ENCODE data around the gene SCAI.

The SCAI gene

GRCh38 chr9:125099816-125100215 is 43.5 kb downstream of the SCAI start:
- Histone ChIP-seq H2BK12ac (ENCODE audit: low read length) (no peak overlapping the region), H4K91ac (ENCODE audit: low read depth, low read length) (no peak overlapping the region), H3K9ac (ENCODE audit: low read length) (no peak overlapping the region), H2BK5ac (ENCODE audit: low read depth, low read length, poor library complexity) (no peak overlapping the region), H3K79me2 (ENCODE audit: control insufficient read depth, insufficient read depth, low read length, poor library complexity) (no peaks in the 10 kb centered on the region), H3K4ac (ENCODE audit: low read depth, low read length) (no peak overlapping the region), H3K18ac (ENCODE audit: low read length) (no peak overlapping the region), H3K14ac (ENCODE audit: low read length) (no peak overlapping the region), H3K27me3 (ENCODE audit: insufficient read depth, low read length) (no peaks in the 10 kb centered on the region), H3K4me3 (ENCODE audit: low read depth, low read length) (no peak overlapping the region), H2AFZ (ENCODE audit: insufficient read depth, low read length, poor library complexity) (no peak overlapping the region), H2AK5ac (ENCODE audit: low read length) (no peak overlapping the region), H3K23ac (ENCODE audit: low read length) (no peak overlapping the region), H3K4me1 (ENCODE audit: control insufficient read depth in 1 of 2, insufficient read depth in 2 of 2, low read length in 2 of 2) (no peaks in the 10 kb centered on the region), H4K8ac (ENCODE audit: low read depth, low read length) (no peak overlapping the region), H3K27ac (ENCODE audit: low read depth, low read length) (no peak overlapping the region), H3K4me2 (ENCODE audit: low read length) (no peak overlapping the region), H2BK120ac (ENCODE audit: insufficient read depth, low read length, poor library complexity) (no peak overlapping the region), H3K36me3 (ENCODE audit: control insufficient read depth in 1 of 2, insufficient read depth in 2 of 2, low read length in 2 of 2) (no peaks in the 10 kb centered on the region), H3K9me3 (ENCODE audit: insufficient read depth, low read depth, low read length) (no peaks in the 10 kb centered on the region), H3K79me1 (ENCODE audit: low read length) (no peaks in the 10 kb centered on the region), H4K12ac (ENCODE audit: low read depth, low read length) (no peak overlapping the region)
- DNase-seq, result no peak
- no CpG with 5 or more reads among the region's 3 CpGs for WGBS (ENCODE audit: extremely low coverage, insufficient coverage, insufficient read length)

DNA sequence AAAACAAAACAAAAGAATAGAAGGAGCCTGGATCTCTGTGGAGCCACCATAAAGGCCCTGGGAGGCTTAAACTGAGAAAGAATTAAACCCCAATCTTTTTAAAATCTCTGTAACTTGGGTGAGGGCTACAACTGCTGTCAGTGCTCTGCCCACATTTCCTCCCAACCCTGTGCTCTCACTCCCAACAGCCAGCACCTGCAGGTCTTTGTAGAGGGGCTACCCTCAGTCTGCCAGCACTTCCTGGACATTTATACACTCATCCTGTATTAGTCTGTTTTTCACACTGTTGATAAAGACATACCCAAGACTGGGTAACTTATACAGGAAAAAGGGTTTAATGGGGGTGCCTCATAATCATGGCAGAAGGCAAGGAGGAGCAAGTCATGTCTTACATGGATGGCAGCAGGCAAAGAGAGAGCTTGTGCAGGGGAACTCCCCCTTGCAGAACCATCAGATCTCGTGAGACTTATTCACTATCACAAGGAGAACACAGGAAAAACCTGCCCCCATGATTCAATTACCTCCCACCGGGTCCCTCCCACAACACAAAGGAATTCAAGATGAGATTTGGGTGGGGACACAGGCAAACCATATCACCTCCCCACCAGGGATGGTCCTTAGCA is 47.4 kb downstream of the SCAI start:
- no peak overlapping the region for H3K4me2 ChIP-seq (ENCODE audit: low read length)
- no peak overlapping the region for H4K12ac ChIP-seq (ENCODE audit: low read depth, low read length)
- H3K4ac ChIP-seq (ENCODE audit: low read depth, low read length), result no peak overlapping the region
- no peak overlapping the region for H2BK120ac ChIP-seq (ENCODE audit: insufficient read depth, low read length, poor library complexity)
- no peaks in the 10 kb centered on the region for H3K27me3 ChIP-seq (ENCODE audit: insufficient read depth, low read length)
- H2BK12ac ChIP-seq (ENCODE audit: low read length), result no peak overlapping the region
- H3K23ac ChIP-seq (ENCODE audit: low read length), result no peak overlapping the region
- DNase-seq, result no peak
- H3K14ac ChIP-seq (ENCODE audit: low read length), result no peak overlapping the region
- H3K79me2 ChIP-seq (ENCODE audit: control insufficient read depth, insufficient read depth, low read length, poor library complexity), result no peaks in the 10 kb centered on the region
- H2BK5ac ChIP-seq (ENCODE audit: low read depth, low read length, poor library complexity), result no peak overlapping the region
- no peak overlapping the region for H3K9ac ChIP-seq (ENCODE audit: low read length)
- H3K4me1 ChIP-seq (ENCODE audit: control insufficient read depth in 1 of 2, insufficient read depth in 2 of 2, low read length in 2 of 2), result no peaks in the 10 kb centered on the region
- H3K79me1 ChIP-seq (ENCODE audit: low read length), result no peaks in the 10 kb centered on the region
- H2AFZ ChIP-seq (ENCODE audit: insufficient read depth, low read length, poor library complexity), result no peak overlapping the region
- no peaks in the 10 kb centered on the region for H3K36me3 ChIP-seq (ENCODE audit: control insufficient read depth in 1 of 2, insufficient read depth in 2 of 2, low read length in 2 of 2)
- H3K27ac ChIP-seq (ENCODE audit: low read depth, low read length), result no peak overlapping the region
- no peaks in the 10 kb centered on the region for H3K9me3 ChIP-seq (ENCODE audit: insufficient read depth, low read depth, low read length)
- H2AK5ac ChIP-seq (ENCODE audit: low read length), result no peak overlapping the region
- no peak overlapping the region for H4K8ac ChIP-seq (ENCODE audit: low read depth, low read length)
- H3K18ac ChIP-seq (ENCODE audit: low read length), result no peak overlapping the region
- WGBS (ENCODE audit: extremely low coverage, insufficient coverage, insufficient read length), result no CpG with 5 or more reads among the region's 2 CpGs
- H3K4me3 ChIP-seq (ENCODE audit: low read depth, low read length), result no peak overlapping the region
- no peak overlapping the region for H4K91ac ChIP-seq (ENCODE audit: low read depth, low read length)

- Histone ChIP-seq H2BK5ac (ENCODE audit: low read depth, low read length, poor library complexity) (no peak overlapping the region), H3K18ac (ENCODE audit: low read length) (no peak overlapping the region), H2AFZ (ENCODE audit: insufficient read depth, low read length, poor library complexity) (no peak overlapping the region), H4K91ac (ENCODE audit: low read depth, low read length) (no peak overlapping the region), H3K4me2 (ENCODE audit: low read length) (no peak overlapping the region), H4K12ac (ENCODE audit: low read depth, low read length) (no peak overlapping the region), H2BK12ac (ENCODE audit: low read length) (no peak overlapping the region), H3K9me3 (ENCODE audit: insufficient read depth, low read depth, low read length) (no peaks in the 10 kb centered on the region), H3K79me1 (ENCODE audit: low read length) (no peaks in the 10 kb centered on the region), H3K79me2 (ENCODE audit: control insufficient read depth, insufficient read depth, low read length, poor library complexity) (no peaks in the 10 kb centered on the region), H2AK5ac (ENCODE audit: low read length) (no peak overlapping the region), H3K4me3 (ENCODE audit: low read depth, low read length) (no peak overlapping the region), H2BK120ac (ENCODE audit: insufficient read depth, low read length, poor library complexity) (no peak overlapping the region), H3K4ac (ENCODE audit: low read depth, low read length) (no peak overlapping the region), H4K8ac (ENCODE audit: low read depth, low read length) (no peak overlapping the region), H3K23ac (ENCODE audit: low read length) (no peak overlapping the region), H3K27ac (ENCODE audit: low read depth, low read length) (no peak overlapping the region), H3K4me1 (ENCODE audit: control insufficient read depth in 1 of 2, insufficient read depth in 2 of 2, low read length in 2 of 2) (no peaks in the 10 kb centered on the region), H3K36me3 (ENCODE audit: control insufficient read depth in 1 of 2, insufficient read depth in 2 of 2, low read length in 2 of 2) (no peaks in the 10 kb centered on the region), H3K27me3 (ENCODE audit: insufficient read depth, low read length) (no peaks in the 10 kb centered on the region), H3K9ac (ENCODE audit: low read length) (no peak overlapping the region), H3K14ac (ENCODE audit: low read length) (no peak overlapping the region)
- WGBS (ENCODE audit: extremely low coverage, insufficient coverage, insufficient read length), result no CpG with 5 or more reads among the region's 3 CpGs
- DNase-seq, result no peak
These were observed 52.2 kb downstream of the SCAI start for GRCh38 chr9:125091121-125091520.

DNA sequence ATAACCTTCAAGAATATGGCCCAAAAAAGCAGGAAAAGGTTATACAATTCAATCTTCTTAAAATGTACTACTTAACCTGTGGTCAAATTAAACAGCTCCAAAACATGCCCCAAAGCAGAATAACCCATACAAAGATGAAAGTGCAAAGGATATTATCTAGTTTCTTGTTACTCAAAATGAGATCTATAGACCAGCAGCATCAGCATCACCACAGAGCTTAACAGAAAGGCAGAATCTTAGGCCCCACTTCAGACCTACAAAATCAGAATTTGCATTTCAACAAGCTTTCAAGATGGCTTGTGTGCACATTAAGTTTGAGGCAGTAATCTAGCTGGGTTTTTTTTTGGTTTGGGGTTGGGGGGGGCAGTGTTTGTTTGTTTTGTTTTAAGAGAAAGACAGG is 54.0 kb downstream of the SCAI start:
- H3K14ac ChIP-seq (ENCODE audit: low read length), result no peak overlapping the region
- H3K27me3 ChIP-seq (ENCODE audit: insufficient read depth, low read length), result no peaks in the 10 kb centered on the region
- no peaks in the 10 kb centered on the region for H3K36me3 ChIP-seq (ENCODE audit: control insufficient read depth in 1 of 2, insufficient read depth in 2 of 2, low read length in 2 of 2)
- H2AFZ ChIP-seq (ENCODE audit: insufficient read depth, low read length, poor library complexity), result no peak overlapping the region
- H2BK120ac ChIP-seq (ENCODE audit: insufficient read depth, low read length, poor library complexity), result no peak overlapping the region
- no peak overlapping the region for H3K18ac ChIP-seq (ENCODE audit: low read length)
- H2AK5ac ChIP-seq (ENCODE audit: low read length), result no peak overlapping the region
- no peak overlapping the region for H3K27ac ChIP-seq (ENCODE audit: low read depth, low read length)
- no peaks in the 10 kb centered on the region for H3K4me1 ChIP-seq (ENCODE audit: control insufficient read depth in 1 of 2, insufficient read depth in 2 of 2, low read length in 2 of 2)
- no peak overlapping the region for H4K8ac ChIP-seq (ENCODE audit: low read depth, low read length)
- no peak overlapping the region for H3K4ac ChIP-seq (ENCODE audit: low read depth, low read length)
- H4K91ac ChIP-seq (ENCODE audit: low read depth, low read length), result no peak overlapping the region
- DNase-seq, result no peak
- no peak overlapping the region for H3K9ac ChIP-seq (ENCODE audit: low read length)
- no peak overlapping the region for H3K23ac ChIP-seq (ENCODE audit: low read length)
- H3K79me1 ChIP-seq (ENCODE audit: low read length), result no peaks in the 10 kb centered on the region
- H2BK12ac ChIP-seq (ENCODE audit: low read length), result no peak overlapping the region
- H4K12ac ChIP-seq (ENCODE audit: low read depth, low read length), result no peak overlapping the region
- no peak overlapping the region for H3K4me2 ChIP-seq (ENCODE audit: low read length)
- H3K9me3 ChIP-seq (ENCODE audit: insufficient read depth, low read depth, low read length), result no peaks in the 10 kb centered on the region
- no peaks in the 10 kb centered on the region for H3K79me2 ChIP-seq (ENCODE audit: control insufficient read depth, insufficient read depth, low read length, poor library complexity)
- no peak overlapping the region for H3K4me3 ChIP-seq (ENCODE audit: low read depth, low read length)
- no peak overlapping the region for H2BK5ac ChIP-seq (ENCODE audit: low read depth, low read length, poor library complexity)

Measured in trophoblast cell (in vitro differentiated cells and primary cell).